ENCODE results near the gene MLEC.
"Not testable (repeated sequence)": the region's sequence is repeated elsewhere in the genome, so short reads cannot be mapped to it uniquely, and the experiment has no call there.

Gene MLEC

DNA sequence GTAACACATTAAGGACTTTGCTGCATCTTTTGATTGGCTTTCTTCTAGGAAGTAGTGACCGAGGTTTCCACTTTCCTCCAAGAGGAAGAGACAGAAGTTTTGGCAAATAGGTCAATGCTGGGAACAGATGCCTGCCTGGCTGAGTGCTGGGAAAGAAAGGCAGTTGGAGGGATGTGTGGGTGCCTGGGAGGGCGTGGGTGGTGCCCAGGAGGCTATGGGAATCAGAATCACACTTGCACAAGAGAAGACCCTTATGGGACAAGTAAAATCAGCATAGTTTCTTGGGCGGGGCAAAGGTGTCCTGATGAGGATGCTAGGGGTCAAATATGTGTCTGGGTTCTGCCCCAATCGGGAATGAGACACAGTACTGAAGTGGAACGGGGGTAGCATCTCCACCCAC, 37.8 kb downstream of the MLEC start:
- DNase-seq = no peak

DNA sequence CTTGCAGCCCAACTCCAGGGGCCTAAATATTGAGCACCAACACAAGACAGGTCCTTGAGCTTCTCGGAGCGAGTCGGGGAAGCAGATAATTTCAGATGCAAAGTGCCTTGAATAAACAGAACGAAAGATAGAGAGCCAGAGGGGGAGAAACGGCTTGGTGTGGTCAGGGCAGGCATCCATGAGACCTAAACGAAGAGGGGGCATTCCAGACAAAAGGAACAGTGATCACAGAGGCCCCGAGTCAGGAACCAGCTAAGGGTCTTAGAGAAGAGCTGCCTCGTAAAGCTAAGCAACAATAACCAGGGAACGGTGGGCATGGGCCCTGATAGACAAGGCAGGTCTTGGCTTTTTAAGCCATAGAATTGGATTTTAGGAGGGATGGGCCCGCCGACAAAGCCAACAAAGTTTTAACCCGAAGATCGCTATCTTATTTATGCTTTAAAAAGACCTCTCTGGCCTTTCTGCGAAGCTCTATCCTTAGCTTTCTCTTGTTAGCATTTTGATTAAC, 38.3 kb downstream of the MLEC start:
- DNase-seq = no peak

DNA sequence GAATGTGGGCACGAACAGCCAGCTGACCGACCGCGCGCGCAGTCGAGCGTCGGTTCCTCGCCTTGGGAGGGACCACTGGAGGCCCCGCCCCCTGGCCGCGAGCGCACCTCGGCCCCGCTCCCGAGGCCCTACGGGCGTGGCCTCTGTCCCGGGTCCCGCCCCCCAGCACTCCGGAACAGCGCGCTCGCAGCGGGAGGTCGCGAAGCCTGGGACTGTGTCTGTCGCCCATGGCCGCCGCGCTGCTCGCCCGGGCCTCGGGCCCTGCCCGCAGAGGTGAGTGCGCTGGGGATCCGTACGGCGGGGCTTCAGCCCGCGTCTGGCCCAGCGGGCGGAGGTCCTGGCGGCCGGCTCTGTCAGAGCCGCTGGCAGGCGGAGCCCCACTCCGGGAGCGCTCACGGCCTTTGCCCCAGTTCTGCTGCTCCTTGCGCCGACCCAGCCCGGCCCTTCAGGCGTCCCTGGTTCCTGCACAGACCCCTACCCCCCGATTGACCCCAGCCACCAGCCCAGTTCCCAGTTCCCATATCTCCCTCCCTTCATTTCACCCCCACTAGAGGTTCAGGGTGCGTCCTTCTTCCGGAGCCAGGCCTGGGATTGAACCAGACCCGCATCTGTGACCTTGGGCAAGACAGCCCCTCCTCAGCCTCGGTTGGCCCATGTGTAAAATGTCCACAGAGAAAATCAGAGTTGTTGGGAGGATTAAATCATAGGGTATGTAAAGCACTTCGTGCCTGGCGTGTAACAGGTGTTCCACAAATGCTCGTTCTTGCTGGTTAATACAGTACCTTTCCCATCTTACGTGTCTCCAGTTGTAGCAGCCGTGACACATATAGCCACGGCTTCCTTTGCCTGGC, 38.9 kb downstream of the MLEC start, which contains the start of gene ACADS:
TSS of gene ACADS (plus strand) at position 168 of the 851 bp plus-strand sequence. CDS start at position 228, 60 bp downstream.
- peak; percentile 95 for DNase-seq

DNA sequence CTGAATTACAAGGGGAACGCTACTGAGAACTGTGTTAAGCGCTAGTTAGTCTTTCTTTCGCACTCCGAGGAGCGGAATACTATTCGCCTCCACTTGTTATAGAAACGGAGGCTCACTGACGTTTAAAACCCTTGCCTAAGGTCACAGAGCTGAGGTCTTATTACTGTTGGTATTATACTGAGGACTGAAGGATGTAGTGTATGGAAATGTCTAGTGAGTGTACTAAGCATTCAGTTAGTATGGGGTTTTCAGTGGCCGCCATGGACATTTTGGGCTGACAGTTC, 39.5 kb downstream of the MLEC start:
- no peak for DNase-seq

DNA sequence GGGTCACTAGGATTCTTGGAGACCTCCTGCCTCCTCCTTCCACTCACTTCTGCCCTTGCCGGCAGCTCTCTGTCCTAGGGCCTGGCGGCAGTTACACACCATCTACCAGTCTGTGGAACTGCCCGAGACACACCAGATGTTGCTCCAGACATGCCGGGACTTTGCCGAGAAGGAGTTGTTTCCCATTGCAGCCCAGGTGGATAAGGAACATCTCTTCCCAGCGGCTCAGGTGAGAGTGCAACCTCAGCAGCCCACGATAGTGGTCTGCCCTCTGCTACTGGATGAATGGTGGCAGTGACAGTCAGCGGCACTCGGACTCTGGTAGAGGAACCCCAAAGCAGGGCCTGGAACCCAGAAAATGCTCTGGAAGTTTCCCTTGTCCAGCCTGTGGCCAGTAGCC, 40.0 kb downstream of the MLEC start:
- no peak for DNase-seq

DNA sequence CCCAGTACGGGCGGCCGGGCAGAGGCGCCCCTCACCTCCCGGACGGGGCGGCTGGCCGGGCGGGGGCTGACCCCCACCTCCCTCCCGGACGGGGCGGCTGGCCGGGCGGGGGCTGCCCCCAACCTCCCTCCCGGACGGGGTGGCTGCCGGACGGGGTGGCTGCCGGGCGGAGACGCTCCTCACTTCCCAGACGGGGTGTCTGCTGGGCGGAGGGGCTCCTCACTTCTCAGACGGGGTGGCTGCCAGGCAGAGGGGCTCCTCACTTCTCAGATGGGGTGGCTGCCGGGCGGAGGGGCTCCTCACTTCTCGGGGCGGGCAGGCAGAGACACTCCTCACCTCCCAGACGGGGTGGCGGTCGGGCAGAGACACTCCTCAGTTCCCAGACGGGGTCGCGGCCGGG, 45.2 kb downstream of the MLEC start:
- DNase-seq = not testable (repeated sequence)

DNA sequence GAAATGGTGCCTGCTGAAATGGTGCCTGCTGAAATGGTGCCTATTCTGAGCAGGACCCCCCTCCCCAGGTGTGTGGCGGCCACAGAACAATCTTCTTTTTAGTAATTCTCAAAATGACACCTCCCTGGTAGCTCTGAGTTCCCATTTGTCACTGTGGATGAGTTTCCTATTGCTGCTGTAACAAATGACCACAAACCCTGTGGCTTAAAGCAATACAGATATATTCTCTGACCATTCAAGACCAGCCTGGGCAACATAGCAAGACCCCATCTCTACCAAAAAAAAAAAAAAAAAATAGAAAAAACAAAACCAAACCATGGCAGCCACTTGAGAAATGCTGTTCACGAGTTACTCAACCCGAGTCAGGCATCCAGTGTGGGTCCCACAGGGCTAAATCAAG, 46.6 kb downstream of the MLEC start:
- DNase-seq = no peak

DNA sequence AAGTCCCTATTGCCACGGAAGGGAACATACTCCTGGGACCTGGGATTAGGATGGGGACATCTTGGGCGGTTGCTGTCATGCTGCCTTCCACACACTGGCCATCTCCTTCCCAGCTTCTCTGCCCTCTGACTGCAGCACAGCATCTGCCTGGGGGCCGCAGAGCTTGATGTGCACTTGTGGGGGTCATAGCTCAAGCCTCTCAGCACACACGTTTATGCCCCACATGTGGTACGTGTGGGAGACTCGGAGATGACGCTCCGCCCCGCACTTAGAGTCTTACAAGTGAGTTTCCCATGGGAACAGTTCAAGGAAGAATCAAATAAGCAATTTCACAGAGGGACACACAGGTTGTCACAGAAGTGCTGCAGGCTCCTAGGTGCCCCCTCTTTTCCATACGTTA, 47.3 kb downstream of the MLEC start:
- DNase-seq = no peak

DNA sequence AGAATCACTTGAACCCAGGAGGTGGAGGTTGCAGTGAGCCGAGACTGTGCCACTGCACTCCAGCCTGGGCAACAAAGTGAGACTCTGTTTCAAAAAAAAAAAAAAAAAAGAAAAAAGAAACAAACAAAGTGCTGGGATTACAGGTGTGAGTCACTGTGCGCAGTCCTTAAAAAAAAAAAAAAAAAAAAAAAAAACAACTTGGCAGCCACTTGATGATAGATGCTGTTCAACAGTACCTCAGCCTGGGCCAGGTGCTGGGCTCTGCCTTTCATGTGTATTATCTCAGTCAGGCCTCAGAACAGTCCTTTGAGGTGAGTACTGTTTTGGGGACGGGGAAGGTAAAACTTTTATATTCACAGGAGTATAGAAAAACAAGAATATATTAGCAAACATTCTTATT, 48.2 kb downstream of the MLEC start:
- no peak for DNase-seq

DNA sequence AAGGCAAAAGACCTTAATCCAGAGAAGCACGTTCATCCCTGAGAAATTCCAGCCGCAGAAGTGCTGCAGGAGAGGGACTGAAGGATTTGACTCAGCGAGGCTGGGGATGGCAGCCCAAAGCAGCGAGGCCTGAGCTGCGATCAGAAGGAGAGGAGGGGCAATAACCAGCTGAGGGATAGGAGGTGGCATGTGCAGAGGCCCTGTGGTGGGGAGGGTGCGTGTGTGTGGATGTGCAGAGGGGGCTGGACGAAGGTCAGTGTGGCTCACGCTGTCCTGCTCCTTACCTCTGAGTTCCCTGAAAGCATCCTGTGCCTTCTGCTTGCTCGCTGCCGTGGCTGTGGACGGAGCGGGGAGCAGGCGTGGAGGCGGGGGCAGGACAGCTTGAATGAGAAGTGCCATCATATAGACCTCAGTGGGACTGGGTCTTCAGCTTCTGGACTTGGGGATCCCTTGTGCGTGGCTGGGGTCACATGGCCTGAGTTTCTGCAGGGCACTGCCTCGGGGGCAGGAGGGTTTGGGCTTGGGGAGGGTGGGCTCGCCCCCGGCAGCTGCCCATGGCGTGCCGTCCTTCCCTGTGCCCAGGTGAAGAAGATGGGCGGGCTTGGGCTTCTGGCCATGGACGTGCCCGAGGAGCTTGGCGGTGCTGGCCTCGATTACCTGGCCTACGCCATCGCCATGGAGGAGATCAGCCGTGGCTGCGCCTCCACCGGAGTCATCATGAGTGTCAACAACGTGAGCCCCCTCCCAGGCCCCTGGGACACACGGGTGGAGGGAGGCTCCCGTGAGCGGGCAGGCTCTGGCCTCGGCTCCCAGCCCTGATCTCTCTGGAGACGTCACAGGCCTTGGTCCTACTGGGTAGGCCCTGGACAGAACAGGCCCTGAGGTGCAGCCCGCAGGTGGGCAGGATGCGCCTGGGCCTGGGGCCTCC, 49.7 kb downstream of the MLEC start:
- DNase-seq = no peak

DNA sequence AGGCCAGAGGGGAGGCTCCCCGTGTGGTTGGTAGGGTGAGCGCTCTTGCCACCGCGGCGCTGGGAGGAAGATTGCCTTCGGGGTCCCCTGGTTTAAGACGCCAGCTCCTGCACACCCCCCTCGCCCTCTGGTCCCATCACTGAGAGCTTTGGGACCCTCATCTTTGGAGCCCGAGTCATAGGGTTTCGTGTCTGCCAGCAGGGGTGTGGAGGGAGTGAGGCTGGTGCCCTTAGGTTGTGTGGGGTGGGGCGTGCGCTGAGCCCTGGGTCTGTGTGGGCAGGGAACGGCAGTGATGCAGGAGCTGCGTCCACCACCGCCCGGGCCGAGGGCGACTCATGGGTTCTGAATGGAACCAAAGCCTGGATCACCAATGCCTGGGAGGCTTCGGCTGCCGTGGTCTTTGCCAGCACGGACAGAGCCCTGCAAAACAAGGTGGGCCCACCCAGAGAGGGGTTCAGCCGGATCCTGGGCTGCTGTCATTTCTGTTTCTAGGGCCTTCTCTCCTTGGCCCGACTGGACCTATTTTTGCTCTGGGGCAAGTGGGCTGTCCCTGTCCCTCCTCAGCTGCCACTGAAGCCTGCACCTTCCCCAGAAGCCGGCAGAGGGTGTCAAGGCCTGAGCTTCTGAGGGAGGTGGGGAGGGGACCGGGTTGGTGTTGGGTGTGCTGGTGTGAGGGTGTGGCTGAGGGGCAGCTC, 50.8 kb downstream of the MLEC start:
- no peak for DNase-seq

DNA sequence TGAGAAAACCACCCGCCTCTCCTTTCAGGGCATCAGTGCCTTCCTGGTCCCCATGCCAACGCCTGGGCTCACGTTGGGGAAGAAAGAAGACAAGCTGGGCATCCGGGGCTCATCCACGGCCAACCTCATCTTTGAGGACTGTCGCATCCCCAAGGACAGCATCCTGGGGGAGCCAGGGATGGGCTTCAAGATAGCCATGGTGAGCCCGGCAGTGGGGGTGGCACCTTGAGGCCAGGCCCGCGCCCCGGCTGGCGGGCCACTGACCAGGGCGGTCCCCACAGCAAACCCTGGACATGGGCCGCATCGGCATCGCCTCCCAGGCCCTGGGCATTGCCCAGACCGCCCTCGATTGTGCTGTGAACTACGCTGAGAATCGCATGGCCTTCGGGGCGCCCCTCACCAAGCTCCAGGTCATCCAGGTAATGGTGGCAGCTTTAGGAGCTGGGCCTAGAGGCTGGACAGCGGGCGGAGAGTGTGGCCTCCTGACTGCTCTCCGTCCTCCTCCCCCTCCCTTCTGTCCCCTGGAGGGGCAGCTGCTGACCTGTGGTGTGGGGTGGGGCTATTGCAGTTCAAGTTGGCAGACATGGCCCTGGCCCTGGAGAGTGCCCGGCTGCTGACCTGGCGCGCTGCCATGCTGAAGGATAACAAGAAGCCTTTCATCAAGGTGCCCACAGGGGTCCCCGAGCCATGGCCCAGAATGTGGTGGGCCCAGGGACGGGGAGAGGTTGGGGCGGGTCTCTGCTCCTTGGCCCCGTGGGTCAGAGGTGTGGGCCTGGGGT, 51.5 kb downstream of the MLEC start:
- DNase-seq = no peak

DNA sequence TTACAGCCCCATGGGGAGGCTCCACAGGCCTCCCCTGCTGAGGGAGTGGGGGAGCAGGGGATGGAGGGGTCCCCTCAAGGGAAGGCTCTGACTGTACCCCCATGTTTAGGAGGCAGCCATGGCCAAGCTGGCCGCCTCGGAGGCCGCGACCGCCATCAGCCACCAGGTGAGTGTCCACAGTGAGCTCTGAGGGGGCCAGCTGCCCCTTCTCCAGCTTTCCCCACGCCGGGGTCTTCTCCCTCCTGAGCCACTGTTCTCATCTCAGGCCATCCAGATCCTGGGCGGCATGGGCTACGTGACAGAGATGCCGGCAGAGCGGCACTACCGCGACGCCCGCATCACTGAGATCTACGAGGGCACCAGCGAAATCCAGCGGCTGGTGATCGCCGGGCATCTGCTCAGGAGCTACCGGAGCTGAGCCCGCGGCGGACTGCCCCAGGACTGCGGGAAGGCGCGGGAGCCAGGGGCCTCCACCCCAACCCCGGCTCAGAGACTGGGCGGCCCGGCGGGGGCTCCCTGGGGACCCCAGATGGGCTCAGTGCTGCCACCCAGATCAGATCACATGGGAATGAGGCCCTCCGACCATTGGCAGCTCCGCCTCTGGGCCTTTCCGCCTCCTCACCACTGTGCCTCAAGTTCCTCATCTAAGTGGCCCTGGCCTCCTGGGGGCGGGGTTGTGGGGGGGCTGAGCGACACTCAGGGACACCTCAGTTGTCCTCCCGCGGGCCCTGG, 52.2 kb downstream of the MLEC start:
- DNase-seq = no peak

DNA sequence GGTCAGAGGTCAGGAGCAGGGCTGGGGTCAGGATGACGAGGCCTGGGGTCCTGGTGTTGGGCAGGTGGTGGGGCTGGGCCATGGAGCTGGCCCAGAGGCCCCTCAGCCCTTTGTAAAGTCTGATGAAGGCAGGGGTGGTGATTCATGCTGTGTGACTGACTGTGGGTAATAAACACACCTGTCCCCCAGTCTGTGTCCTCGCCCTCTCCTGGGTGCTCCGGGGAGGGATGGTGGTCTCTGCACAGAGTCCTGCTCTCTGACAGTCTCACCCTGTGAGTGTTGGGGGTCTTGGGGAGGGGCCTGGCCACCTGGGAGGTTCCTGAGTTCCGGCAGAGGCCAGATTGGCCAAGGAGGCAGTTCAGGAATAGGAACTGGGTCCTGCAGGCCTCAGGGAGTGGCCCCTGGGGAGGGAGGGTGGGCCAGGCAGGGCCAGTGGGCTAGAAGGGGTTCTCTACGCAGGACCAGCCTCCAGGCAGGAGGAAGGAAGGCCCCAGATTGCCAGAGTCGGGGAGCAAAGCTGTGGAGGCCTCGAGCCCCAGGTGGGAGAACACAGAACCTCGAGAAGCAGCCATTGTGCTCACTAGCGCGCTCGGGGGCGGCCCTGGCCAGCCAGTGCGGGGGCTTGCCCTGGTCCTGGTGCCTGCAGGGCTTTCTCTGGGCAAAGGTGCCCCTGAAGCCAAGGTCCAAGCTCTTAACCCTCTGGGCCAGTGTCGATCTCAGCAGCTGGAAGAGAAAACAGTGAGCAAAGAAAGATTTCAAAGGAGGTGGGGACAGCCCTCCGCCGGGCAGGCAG, 53.1 kb downstream of the MLEC start:
- DNase-seq = no peak

DNA sequence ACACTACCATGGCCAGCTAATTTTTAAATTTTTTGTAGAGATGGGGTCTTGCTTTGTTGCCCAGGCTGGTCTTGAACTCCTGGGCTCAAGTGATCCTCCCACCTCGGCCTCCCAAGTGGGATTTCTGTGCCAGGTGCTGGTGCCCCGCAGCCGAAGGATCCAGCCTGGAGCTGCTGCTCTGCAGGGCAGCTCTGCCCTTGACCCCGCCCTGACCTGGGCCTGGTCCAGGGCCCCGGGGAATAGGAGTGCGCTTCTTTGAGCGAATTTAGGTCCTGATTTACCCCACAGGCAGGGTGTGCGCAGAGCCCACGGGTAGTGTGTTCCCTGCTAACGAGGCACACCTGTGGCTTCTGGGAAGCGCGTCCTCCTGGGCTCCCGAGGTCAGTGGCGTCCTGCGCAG, 53.9 kb downstream of the MLEC start:
- no peak for DNase-seq

DNA sequence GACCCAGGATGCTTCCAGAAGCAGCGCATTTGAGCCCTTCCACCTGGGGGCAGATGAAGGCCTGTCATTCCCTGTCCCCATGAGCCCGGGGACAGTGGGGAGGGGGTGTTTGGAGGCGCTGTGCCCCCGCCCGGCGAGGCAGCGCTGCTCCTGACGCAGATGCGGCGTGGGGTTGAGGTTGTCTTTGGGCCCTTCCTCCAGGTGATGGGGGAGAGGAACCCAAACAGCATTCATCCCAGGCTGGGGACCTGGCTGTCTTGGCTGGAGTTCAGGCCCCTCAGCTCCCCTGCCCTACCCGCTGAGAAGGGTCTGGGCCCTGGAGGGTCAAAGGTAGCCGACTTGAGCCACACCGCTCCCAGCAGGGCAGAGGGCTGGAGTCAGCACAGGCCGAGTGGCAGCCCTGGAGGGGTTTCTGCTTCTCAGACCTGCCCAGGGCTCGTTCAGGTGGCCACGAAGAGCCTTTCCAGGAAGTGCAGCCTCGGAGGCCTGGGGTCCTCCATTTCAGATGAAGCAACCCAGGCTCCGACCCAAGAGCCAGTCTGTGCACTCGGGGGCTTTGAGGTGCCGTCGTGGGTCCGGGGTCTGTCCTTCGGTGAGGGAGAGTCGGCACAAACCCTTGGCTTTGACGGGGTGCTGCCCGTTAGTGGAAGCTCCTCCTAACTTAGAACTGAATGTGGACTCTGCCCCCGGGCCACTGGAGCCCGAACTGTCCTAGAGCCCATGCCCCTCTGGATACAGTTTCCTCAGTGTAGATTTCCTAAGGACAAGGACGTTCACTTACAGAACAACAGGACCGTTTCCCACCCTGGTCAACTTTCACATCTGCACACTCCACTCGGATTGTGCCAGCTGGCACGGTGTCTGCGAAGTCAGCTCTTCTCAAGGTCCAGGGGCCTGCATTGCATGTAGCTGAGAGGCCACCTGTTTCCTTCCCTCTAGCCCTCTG, 54.8 kb downstream of the MLEC start:
- DNase-seq = no peak

DNA sequence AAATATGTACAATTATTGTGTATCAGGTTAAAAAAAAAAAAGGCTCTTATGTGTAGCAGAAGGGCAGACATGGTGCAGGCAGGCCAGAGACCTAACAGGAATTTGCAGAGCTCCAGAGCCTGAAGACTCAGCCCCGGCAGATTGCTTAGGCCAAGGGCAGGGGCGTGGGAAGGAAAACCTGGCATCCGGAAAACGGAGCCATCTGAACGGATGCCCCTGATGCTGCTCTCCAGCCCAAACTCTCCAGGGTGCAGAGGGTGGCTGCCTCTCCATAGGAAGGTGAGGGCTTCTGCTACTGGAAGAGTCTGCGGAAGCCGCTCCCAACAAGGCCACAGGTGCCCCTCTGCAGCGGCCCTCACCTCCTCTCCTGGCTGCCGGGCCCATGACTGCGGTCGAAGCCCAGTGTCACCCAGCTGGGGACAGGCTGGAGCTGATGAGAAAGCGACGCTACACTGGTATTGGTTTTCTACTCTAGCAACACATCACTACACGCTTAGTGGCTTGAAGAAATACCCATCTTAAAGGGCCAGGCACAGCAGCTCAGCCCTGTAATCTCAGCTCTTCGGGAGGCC, 58.1 kb downstream of the MLEC start:
- DNase-seq = no peak

DNA sequence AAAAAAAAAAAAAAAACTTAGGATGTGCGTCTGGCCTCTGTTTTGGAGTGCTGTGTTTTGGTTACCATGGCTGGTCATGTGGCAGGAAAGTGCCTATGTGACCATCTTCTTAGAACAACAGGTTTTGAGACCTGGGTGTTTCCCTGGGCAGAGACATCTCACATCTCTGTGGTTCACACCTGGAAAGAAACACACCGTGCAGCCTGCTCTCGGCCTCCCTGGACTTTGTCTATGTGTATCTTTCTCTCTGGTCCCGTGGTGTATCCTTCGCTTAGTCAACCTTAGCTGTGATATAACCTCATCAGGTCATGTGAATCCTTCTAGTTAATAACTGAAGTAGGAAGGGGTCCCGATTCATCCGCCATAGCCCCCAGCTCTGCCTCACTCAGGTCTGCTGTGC, 61.3 kb downstream of the MLEC start:
- no peak for DNase-seq

DNA sequence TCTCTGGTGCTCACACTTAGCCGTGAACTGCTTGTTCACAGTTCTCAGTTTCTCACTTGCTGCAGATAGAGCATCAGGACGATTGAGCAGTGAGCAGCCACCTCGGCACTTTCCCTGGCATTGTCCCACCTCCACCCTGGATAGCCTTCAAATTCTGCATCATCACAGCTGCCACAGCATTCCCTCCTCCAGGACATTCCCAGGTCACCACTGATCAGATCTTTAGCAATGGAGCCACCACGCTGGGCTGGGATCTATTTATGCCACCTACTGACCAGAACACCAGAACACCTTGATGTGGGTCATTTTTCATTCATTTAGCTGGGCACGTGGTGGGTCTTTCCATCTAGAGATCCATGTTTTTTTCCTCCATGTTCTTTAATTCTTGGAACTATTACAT, 62.3 kb downstream of the MLEC start:
- no peak for DNase-seq

All from stimulated activated CD4-positive, alpha-beta T cell treated with anti-CD3 and anti-CD28 coated beads, Interleukin-15, amount 100 ng/mL, for 24 hours (primary cell).